HEK293 (cell line): ENCODE measurements around the gene IGFLR1.
A peak's percentile ranks its signal among the peaks of the same experiment; 100 is the strongest.

Source experiments
- IKZF3 ChIP-seq: fragments of 450-650 bp; IDR thresholded peaks from 2 replicates; pipeline ENCODE4 v1.5.0; 2018; ENCODE audit warnings: missing biosample characterization, mild to moderate bottlenecking, missing genetic modification characterization, moderate library complexity
- INSM2 ChIP-seq: fragments of 450-650 bp; formaldehyde crosslinking; IDR thresholded peaks from 2 replicates; pipeline ENCODE4 v1.5.1; 2016; ENCODE audit warnings: missing biosample characterization, missing genetic modification characterization
- KLF17 ChIP-seq: fragments of 450-650 bp; formaldehyde crosslinking; IDR thresholded peaks from 2 replicates; pipeline ENCODE4 v1.5.1; 2016; ENCODE audit warnings: missing biosample characterization, missing genetic modification characterization
- MYNN ChIP-seq: fragments of 450-650 bp; formaldehyde crosslinking; IDR thresholded peaks from 2 replicates; pipeline ENCODE4 v1.5.1; 2016; ENCODE audit warnings: missing biosample characterization, missing genetic modification characterization, borderline replicate concordance
- OSR2 ChIP-seq: fragments of 450-650 bp; formaldehyde crosslinking; IDR thresholded peaks from 2 replicates; pipeline ENCODE4 v1.5.1; 2016; ENCODE audit warnings: missing biosample characterization, missing genetic modification characterization
- OVOL3 ChIP-seq: fragments of 450-650 bp; formaldehyde crosslinking; IDR thresholded peaks from 2 replicates; pipeline ENCODE4 v1.5.1; 2016; ENCODE audit warnings: missing biosample characterization, missing genetic modification characterization
- RBAK ChIP-seq: fragments of 450-650 bp; formaldehyde crosslinking; IDR thresholded peaks from 2 replicates; pipeline ENCODE4 v1.5.1; 2016; ENCODE audit warnings: missing biosample characterization, missing genetic modification characterization
- SCRT1 ChIP-seq: fragments of 450-650 bp; formaldehyde crosslinking; IDR thresholded peaks from 2 replicates; pipeline ENCODE4 v1.5.1; 2016; ENCODE audit warnings: missing biosample characterization, missing genetic modification characterization, borderline replicate concordance
- SP2 ChIP-seq: fragments of 450-650 bp; formaldehyde crosslinking; IDR thresholded peaks from 2 replicates; pipeline ENCODE4 v1.5.1; 2016; ENCODE audit warnings: missing biosample characterization, missing genetic modification characterization
- ZFP69B ChIP-seq: fragments of 450-650 bp; formaldehyde crosslinking; IDR thresholded peaks from 2 replicates; pipeline ENCODE4 v1.5.1; 2016; ENCODE audit warnings: missing biosample characterization, missing genetic modification characterization
- ZNF121 ChIP-seq: fragments of 450-650 bp; formaldehyde crosslinking; IDR thresholded peaks from 2 replicates; pipeline ENCODE4 v1.5.1; 2016; ENCODE audit warnings: missing biosample characterization, missing genetic modification characterization
- ZNF140 ChIP-seq: fragments of 450-650 bp; formaldehyde crosslinking; IDR thresholded peaks from 2 replicates; pipeline ENCODE4 v1.5.1; 2016; ENCODE audit warnings: missing biosample characterization, missing genetic modification characterization
- ZNF221 ChIP-seq: fragments of 450-650 bp; formaldehyde crosslinking; IDR thresholded peaks from 2 replicates; pipeline ENCODE4 v1.5.1; 2017; ENCODE audit warnings: missing biosample characterization, missing genetic modification characterization, borderline replicate concordance
- ZNF366 ChIP-seq: fragments of 450-650 bp; formaldehyde crosslinking; conservative IDR thresholded peaks from 2 replicates; pipeline ENCODE4 v1.5.1; 2016; ENCODE audit warnings: missing biosample characterization, missing genetic modification characterization
- ZNF391 ChIP-seq: fragments of 450-650 bp; formaldehyde crosslinking; IDR thresholded peaks from 2 replicates; pipeline ENCODE4 v1.5.1; 2016; ENCODE audit warnings: low read depth, missing biosample characterization, missing genetic modification characterization, borderline replicate concordance
- ZNF473 ChIP-seq: fragments of 450-650 bp; formaldehyde crosslinking; IDR thresholded peaks from 2 replicates; pipeline ENCODE4 v1.5.1; 2017; ENCODE audit warnings: missing biosample characterization, missing genetic modification characterization
- ZNF558 ChIP-seq: fragments of 450-650 bp; formaldehyde crosslinking; IDR thresholded peaks from 2 replicates; pipeline ENCODE4 v1.5.1; 2016; ENCODE audit warnings: missing biosample characterization, missing genetic modification characterization
- ZNF596 ChIP-seq: fragments of 450-650 bp; IDR thresholded peaks from 2 replicates; pipeline ENCODE4 v1.5.0; 2018; ENCODE audit warnings: missing biosample characterization, mild to moderate bottlenecking, missing genetic modification characterization, moderate library complexity
- ZNF623 ChIP-seq: fragments of 450-650 bp; formaldehyde crosslinking; IDR thresholded peaks from 2 replicates; pipeline ENCODE4 v1.5.1; 2016; ENCODE audit warnings: missing biosample characterization, missing genetic modification characterization
- ZNF701 ChIP-seq: fragments of 450-650 bp; formaldehyde crosslinking; IDR thresholded peaks from 2 replicates; pipeline ENCODE4 v1.5.1; 2016; ENCODE audit warnings: missing biosample characterization, missing genetic modification characterization
- ZNF791 ChIP-seq: fragments of 450-650 bp; formaldehyde crosslinking; IDR thresholded peaks from 2 replicates; pipeline ENCODE4 v1.5.1; 2016; ENCODE audit warnings: missing biosample characterization, missing genetic modification characterization
- ZSCAN5A ChIP-seq: fragments of 450-650 bp; formaldehyde crosslinking; IDR thresholded peaks from 2 replicates; pipeline ENCODE4 v1.5.1; 2016; ENCODE audit warnings: missing biosample characterization, missing genetic modification characterization
- TF ChIP-seq, protein P1 (sequence below): fragments of 450-650 bp; IDR thresholded peaks from 2 replicates; pipeline ENCODE4 v1.5.1; 2018; ENCODE audit warnings: missing biosample characterization, missing genetic modification characterization
- TF ChIP-seq, protein P2 (sequence below): fragments of 450-650 bp; formaldehyde crosslinking; IDR thresholded peaks from 2 replicates; pipeline ENCODE4 v1.5.1; 2016; ENCODE audit warnings: missing biosample characterization, missing genetic modification characterization
- TF ChIP-seq, protein P3 (sequence below): fragments of 450-650 bp; formaldehyde crosslinking; IDR thresholded peaks from 2 replicates; pipeline ENCODE4 v1.5.0; 2017; ENCODE audit warnings: missing biosample characterization, missing genetic modification characterization, borderline replicate concordance
- TF ChIP-seq, protein P4 (sequence below): fragments of 450-650 bp; formaldehyde crosslinking; IDR thresholded peaks from 2 replicates; pipeline ENCODE4 v1.5.1; 2016; ENCODE audit warnings: missing biosample characterization, missing genetic modification characterization

The IGFLR1 gene

GRCh38 chr19:35716801-35717664 is 25.2 kb downstream of the IGFLR1 start (continued):
- TF ChIP-seq, protein P1, sequence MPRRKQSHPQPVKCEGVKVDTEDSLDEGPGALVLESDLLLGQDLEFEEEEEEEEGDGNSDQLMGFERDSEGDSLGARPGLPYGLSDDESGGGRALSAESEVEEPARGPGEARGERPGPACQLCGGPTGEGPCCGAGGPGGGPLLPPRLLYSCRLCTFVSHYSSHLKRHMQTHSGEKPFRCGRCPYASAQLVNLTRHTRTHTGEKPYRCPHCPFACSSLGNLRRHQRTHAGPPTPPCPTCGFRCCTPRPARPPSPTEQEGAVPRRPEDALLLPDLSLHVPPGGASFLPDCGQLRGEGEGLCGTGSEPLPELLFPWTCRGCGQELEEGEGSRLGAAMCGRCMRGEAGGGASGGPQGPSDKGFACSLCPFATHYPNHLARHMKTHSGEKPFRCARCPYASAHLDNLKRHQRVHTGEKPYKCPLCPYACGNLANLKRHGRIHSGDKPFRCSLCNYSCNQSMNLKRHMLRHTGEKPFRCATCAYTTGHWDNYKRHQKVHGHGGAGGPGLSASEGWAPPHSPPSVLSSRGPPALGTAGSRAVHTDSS (tag by site-specific recombination): peak; percentile 48; the same call in 1 of the 2 replicates
- TF ChIP-seq, protein P2, sequence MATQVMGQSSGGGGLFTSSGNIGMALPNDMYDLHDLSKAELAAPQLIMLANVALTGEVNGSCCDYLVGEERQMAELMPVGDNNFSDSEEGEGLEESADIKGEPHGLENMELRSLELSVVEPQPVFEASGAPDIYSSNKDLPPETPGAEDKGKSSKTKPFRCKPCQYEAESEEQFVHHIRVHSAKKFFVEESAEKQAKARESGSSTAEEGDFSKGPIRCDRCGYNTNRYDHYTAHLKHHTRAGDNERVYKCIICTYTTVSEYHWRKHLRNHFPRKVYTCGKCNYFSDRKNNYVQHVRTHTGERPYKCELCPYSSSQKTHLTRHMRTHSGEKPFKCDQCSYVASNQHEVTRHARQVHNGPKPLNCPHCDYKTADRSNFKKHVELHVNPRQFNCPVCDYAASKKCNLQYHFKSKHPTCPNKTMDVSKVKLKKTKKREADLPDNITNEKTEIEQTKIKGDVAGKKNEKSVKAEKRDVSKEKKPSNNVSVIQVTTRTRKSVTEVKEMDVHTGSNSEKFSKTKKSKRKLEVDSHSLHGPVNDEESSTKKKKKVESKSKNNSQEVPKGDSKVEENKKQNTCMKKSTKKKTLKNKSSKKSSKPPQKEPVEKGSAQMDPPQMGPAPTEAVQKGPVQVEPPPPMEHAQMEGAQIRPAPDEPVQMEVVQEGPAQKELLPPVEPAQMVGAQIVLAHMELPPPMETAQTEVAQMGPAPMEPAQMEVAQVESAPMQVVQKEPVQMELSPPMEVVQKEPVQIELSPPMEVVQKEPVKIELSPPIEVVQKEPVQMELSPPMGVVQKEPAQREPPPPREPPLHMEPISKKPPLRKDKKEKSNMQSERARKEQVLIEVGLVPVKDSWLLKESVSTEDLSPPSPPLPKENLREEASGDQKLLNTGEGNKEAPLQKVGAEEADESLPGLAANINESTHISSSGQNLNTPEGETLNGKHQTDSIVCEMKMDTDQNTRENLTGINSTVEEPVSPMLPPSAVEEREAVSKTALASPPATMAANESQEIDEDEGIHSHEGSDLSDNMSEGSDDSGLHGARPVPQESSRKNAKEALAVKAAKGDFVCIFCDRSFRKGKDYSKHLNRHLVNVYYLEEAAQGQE (tag by site-specific recombination): peak; percentile 94
- peak; percentile 72 for TF ChIP-seq IKZF3 (tag by site-specific recombination)
- no peak for TF ChIP-seq MYNN
- TF ChIP-seq ZNF596 (tag by site-specific recombination): 0 out of 2 replicates have a peak, but pooled peaks have one; percentile 17
- TF ChIP-seq ZFP69B (tag by site-specific recombination): peak; percentile 75
- no peak for TF ChIP-seq RBAK
- TF ChIP-seq ZNF221 (tag by site-specific recombination): 0 out of 2 replicates have a peak, but pooled peaks have one; percentile 70
- peak; percentile 99 for TF ChIP-seq ZNF391 (tag by site-specific recombination)
- TF ChIP-seq ZNF121: peak; percentile 70; the same call in 1 of the 2 replicates
- peak; percentile 72 for TF ChIP-seq SP2 (tag by site-specific recombination)
- TF ChIP-seq ZNF140 (tag by site-specific recombination): no peak
- TF ChIP-seq ZNF366 (tag by site-specific recombination): peak; percentile 60
- 0 out of 2 replicates have a peak, but pooled peaks have one; percentile 25 for TF ChIP-seq ZNF623 (tag by site-specific recombination)
- TF ChIP-seq OSR2: 0 out of 2 replicates have a peak, but pooled peaks have one; percentile 20
- TF ChIP-seq OVOL3: peak; percentile 40; the same call in 1 of the 2 replicates
- TF ChIP-seq, protein P3, sequence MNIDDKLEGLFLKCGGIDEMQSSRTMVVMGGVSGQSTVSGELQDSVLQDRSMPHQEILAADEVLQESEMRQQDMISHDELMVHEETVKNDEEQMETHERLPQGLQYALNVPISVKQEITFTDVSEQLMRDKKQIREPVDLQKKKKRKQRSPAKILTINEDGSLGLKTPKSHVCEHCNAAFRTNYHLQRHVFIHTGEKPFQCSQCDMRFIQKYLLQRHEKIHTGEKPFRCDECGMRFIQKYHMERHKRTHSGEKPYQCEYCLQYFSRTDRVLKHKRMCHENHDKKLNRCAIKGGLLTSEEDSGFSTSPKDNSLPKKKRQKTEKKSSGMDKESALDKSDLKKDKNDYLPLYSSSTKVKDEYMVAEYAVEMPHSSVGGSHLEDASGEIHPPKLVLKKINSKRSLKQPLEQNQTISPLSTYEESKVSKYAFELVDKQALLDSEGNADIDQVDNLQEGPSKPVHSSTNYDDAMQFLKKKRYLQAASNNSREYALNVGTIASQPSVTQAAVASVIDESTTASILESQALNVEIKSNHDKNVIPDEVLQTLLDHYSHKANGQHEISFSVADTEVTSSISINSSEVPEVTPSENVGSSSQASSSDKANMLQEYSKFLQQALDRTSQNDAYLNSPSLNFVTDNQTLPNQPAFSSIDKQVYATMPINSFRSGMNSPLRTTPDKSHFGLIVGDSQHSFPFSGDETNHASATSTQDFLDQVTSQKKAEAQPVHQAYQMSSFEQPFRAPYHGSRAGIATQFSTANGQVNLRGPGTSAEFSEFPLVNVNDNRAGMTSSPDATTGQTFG (tag by site-specific recombination): peak; percentile 40; the same call in 1 of the 2 replicates
- peak; percentile 68 for TF ChIP-seq ZSCAN5A
- TF ChIP-seq SCRT1 (tag by site-specific recombination): no peak
- peak; percentile 48 for TF ChIP-seq INSM2 (tag by site-specific recombination)
- TF ChIP-seq ZNF791 (tag by site-specific recombination): no peak
- no peak for TF ChIP-seq ZNF473 (tag by site-specific recombination)
- TF ChIP-seq, protein P4, sequence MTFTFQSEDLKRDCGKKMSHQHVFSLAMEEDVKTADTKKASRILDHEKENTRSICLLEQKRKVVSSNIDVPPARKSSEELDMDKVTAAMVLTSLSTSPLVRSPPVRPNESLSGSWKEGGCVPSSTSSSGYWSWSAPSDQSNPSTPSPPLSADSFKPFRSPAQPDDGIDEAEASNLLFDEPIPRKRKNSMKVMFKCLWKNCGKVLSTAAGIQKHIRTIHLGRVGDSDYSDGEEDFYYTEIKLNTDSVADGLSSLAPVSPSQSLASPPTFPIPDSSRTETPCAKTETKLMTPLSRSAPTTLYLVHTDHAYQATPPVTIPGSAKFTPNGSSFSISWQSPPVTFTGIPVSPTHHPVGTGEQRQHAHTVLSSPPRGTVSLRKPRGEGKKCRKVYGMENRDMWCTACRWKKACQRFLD: no peak
- TF ChIP-seq ZNF558 (tag by site-specific recombination): no peak
- peak; percentile 96 for TF ChIP-seq KLF17 (tag by site-specific recombination)
- TF ChIP-seq ZNF701 (tag by site-specific recombination): no peak
